GM13977 (cell line): Measurements from ENCODE around the gene AP2S1.

Experiments used
- DNase-seq: peaks from one replicate; pipeline ENCODE4 v3.0.0; 2012; ENCODE audit warnings: low spot score
- CTCF ChIP-seq: IDR thresholded peaks from 2 replicates; pipeline ENCODE4 v1.5.1; 2012; ENCODE audit warnings: mild to moderate bottlenecking, control low read depth; ENCODE audit not compliant: insufficient read depth; ENCODE audit errors: extremely low read depth, missing control alignments
- in situ Hi-C: fragments of 300-500 bp; cut with MboI; formaldehyde crosslinking; loops from one replicate; pipeline ENCODE4 v1.12.0; 2022; ENCODE audit warnings: low sequenced_read_pairs, low pct_unique_long_range_greater_than_20kb, mixed read lengths, inconsistent platforms; ENCODE audit not compliant: unreplicated experiment

The AP2S1 gene

GRCh38 chr19:46788262-46788967 lies 62.2 kb downstream of the AP2S1 start, which contains the start of gene SLC1A5:
Gene SLC1A5, minus strand, starts transcription at chr19:46788594. Its CDS starts 629 bp downstream, at chr19:46787965.
- peak; percentile 99 for DNase-seq
- in situ Hi-C loops: no loop called here
- no peak for TF ChIP-seq CTCF
